ENCODE results near the gene KCNC1. TPM values are rescaled to one million over a fixed set of nuclear protein-coding genes. Genes with fewer than 3 reads are reported as not detected.

The KCNC1 gene
- total RNA-seq, 1 experiment from 2014 or later, result 0.04 TPM

DNA sequence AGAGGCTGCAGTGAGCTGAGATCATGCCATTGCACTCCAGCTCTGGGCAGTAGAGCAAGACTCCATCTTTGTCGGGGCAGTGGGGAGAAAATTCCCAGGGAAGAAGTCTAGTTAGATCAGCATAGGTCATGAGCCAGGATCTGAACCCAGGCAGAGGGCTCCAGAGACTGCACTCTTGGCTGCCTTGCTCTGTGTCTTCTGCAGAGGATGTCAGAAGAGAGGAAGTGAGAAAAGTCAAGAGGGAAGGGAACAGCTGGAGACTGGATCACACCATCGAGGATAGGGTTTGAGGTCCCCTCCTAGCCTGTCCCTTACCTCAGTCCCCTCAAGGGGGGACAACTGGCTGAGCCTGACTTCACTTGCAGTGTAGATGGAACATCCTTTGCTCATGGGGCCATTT is 9.4 kb upstream of the KCNC1 start:
- no peak overlapping the region for H3K4ac ChIP-seq (ENCODE audit: low read depth, low read length)
- no peaks in the 10 kb centered on the region for H3K9me3 Mint-ChIP-seq
- TF ChIP-seq, protein P1, sequence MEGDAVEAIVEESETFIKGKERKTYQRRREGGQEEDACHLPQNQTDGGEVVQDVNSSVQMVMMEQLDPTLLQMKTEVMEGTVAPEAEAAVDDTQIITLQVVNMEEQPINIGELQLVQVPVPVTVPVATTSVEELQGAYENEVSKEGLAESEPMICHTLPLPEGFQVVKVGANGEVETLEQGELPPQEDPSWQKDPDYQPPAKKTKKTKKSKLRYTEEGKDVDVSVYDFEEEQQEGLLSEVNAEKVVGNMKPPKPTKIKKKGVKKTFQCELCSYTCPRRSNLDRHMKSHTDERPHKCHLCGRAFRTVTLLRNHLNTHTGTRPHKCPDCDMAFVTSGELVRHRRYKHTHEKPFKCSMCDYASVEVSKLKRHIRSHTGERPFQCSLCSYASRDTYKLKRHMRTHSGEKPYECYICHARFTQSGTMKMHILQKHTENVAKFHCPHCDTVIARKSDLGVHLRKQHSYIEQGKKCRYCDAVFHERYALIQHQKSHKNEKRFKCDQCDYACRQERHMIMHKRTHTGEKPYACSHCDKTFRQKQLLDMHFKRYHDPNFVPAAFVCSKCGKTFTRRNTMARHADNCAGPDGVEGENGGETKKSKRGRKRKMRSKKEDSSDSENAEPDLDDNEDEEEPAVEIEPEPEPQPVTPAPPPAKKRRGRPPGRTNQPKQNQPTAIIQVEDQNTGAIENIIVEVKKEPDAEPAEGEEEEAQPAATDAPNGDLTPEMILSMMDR (conservative IDR thresholded peaks at IDR 0.05), result no peak
- no peaks in the 10 kb centered on the region for H3K9me3 ChIP-seq (ENCODE audit: control insufficient read depth, low read depth, low read length)
- H4K5ac ChIP-seq (ENCODE audit: insufficient read length, low read depth, low read length), result no peak overlapping the region
- H4K91ac ChIP-seq (ENCODE audit: insufficient read length, low read depth, low read length), result no peak overlapping the region
- H4K20me1 ChIP-seq (ENCODE audit: control insufficient read depth, insufficient read depth, insufficient read length), result no peaks in the 10 kb centered on the region
- no peak overlapping the region for H2BK120ac ChIP-seq (ENCODE audit: low read depth, low read length, poor library complexity, severe bottlenecking)
- no peak overlapping the region for H3K4me2 ChIP-seq (ENCODE audit: insufficient read depth, insufficient read length, low read length)
- no peaks in the 10 kb centered on the region for H3K4me1 ChIP-seq (ENCODE audit: insufficient read depth, low read length)
- no peak overlapping the region for H2BK12ac ChIP-seq (ENCODE audit: insufficient read length, low read depth, low read length)
- no peak overlapping the region for H2BK20ac ChIP-seq (ENCODE audit: low read depth, low read length, poor library complexity, severe bottlenecking)
- H2BK5ac ChIP-seq (ENCODE audit: insufficient read length, low read length), result no peak overlapping the region
- no peak overlapping the region for H2AFZ ChIP-seq (ENCODE audit: low read length)
- no peaks in the 10 kb centered on the region for H3K79me2 ChIP-seq (ENCODE audit: insufficient read depth, low read length)
- no peak overlapping the region for H3K27ac ChIP-seq (ENCODE audit: insufficient read length, low read depth, low read length)
- H3K23me2 ChIP-seq (ENCODE audit: insufficient read length, low read depth, low read length, poor library complexity, severe bottlenecking), result peaks cover 8% of the 10 kb centered on the region
- H3K27me3 ChIP-seq (ENCODE audit: insufficient read depth, low read length), result peaks cover 36% of the 10 kb centered on the region
- H3K79me1 ChIP-seq (ENCODE audit: insufficient read depth, low read depth, low read length, poor library complexity, severe bottlenecking), result no peaks in the 10 kb centered on the region
- H3K36me3 Mint-ChIP-seq (ENCODE audit: insufficient read depth in 1 of 3, low read depth in 3 of 3), result no peaks in the 10 kb centered on the region
- no peak overlapping the region for H3T11ph ChIP-seq (ENCODE audit: low read length)
- peaks cover 35% of the 10 kb centered on the region for H3K27me3 Mint-ChIP-seq (ENCODE audit: low read depth)
- H3K23ac ChIP-seq (ENCODE audit: insufficient read length, low read depth, low read length), result no peak overlapping the region
- H3K14ac ChIP-seq (ENCODE audit: insufficient read depth, low read length), result no peak overlapping the region
- no peak overlapping the region for H3K56ac ChIP-seq (ENCODE audit: insufficient read length, low read depth, low read length)
- no peak overlapping the region for H3K18ac ChIP-seq (ENCODE audit: insufficient read length, low read depth, low read length)
- peaks cover 9 to 20% of the 10 kb centered on the region in 2 experiments for H3K4me1 Mint-ChIP-seq
- no peak overlapping the region for H3K9ac ChIP-seq (ENCODE audit: extremely low read depth, insufficient read length, low read length)
- no peak for DNase-seq
- WGBS (ENCODE audit: extremely low coverage, insufficient read length, low lambda C conversion rate), result no CpG with 5 or more reads among the region's 2 CpGs
- no peak overlapping the region for H3K27ac Mint-ChIP-seq
- no peak overlapping the region for H3K4me3 Mint-ChIP-seq
- H2AK5ac ChIP-seq (ENCODE audit: insufficient read length, low read length), result no peak overlapping the region
- H4K8ac ChIP-seq (replicated peaks; ENCODE audit: insufficient read length, low read depth, low read length), result no peak overlapping the region
- H2BK15ac ChIP-seq (ENCODE audit: low read depth, low read length), result no peak overlapping the region
